ENCODE measurements around the gene LMAN2L.
"Not testable (repeated sequence)": the region's sequence is repeated elsewhere in the genome, so short reads cannot be mapped to it uniquely, and the experiment has no call there.

The LMAN2L gene

GRCh38 chr2:96687266-96687665, 52.6 kb downstream of the LMAN2L start:
- no peak for FAIRE-seq

GRCh38 chr2:96685577-96686459, 54.0 kb downstream of the LMAN2L start:
- FAIRE-seq = no peak

GRCh38 chr2:96684883-96685576, 54.8 kb downstream of the LMAN2L start:
- FAIRE-seq = no peak

GRCh38 chr2:96683972-96684820, 55.7 kb downstream of the LMAN2L start:
- no peak for FAIRE-seq

- FAIRE-seq = no peak
These were observed 56.6 kb downstream of the LMAN2L start for GRCh38 chr2:96683307-96683706.

- FAIRE-seq = no peak
These were observed 58.3 kb downstream of the LMAN2L start for GRCh38 chr2:96681540-96681939.

- FAIRE-seq = no peak
These were observed 59.2 kb downstream of the LMAN2L start for GRCh38 chr2:96680561-96681141.

GRCh38 chr2:96679848-96680247, 60.0 kb downstream of the LMAN2L start:
- no peak for FAIRE-seq

GRCh38 chr2:96669539-96670215, 70.2 kb downstream of the LMAN2L start:
- no peak for FAIRE-seq

GRCh38 chr2:96668771-96669170, 71.1 kb downstream of the LMAN2L start:
- FAIRE-seq = no peak

GRCh38 chr2:96665717-96666116, 74.1 kb downstream of the LMAN2L start:
- FAIRE-seq = not testable (repeated sequence)

GRCh38 chr2:96665083-96665569, 74.7 kb downstream of the LMAN2L start:
- no peak for FAIRE-seq

GRCh38 chr2:96664366-96664925, 75.4 kb downstream of the LMAN2L start:
- FAIRE-seq = no peak

- FAIRE-seq = no peak
These were observed 76.0 kb downstream of the LMAN2L start for GRCh38 chr2:96663829-96664228.

GRCh38 chr2:96663177-96663576, 76.7 kb downstream of the LMAN2L start:
- FAIRE-seq = no peak

GRCh38 chr2:96662360-96662759, 77.5 kb downstream of the LMAN2L start:
- FAIRE-seq = no peak

GRCh38 chr2:96661324-96661723, 78.5 kb downstream of the LMAN2L start:
- FAIRE-seq = no peak

- FAIRE-seq = no peak
These were observed 83.3 kb downstream of the LMAN2L start for GRCh38 chr2:96656540-96656939.

Measured in A204.1 (cell line).